Skeletal muscle satellite cell (primary cell): ENCODE results near the gene EHF.

Experiments used
- H3K27me3 ChIP-seq: 2 replicates; pipeline ENCODE4 v1.7.0; 2013; ENCODE audit warnings: low read length; ENCODE audit not compliant: control insufficient read depth, insufficient read depth
- H3K36me3 ChIP-seq: 2 replicates; pipeline ENCODE4 v1.7.0; 2013; ENCODE audit warnings: mild to moderate bottlenecking, control low read depth, low read length; ENCODE audit not compliant: insufficient read depth
- H3K4me1 ChIP-seq: 2 replicates; pipeline ENCODE4 v1.7.0; 2013; ENCODE audit warnings: low read length; ENCODE audit not compliant: control insufficient read depth, insufficient read depth
- H3K4me2 ChIP-seq: 2 replicates; pipeline ENCODE4 v1.7.0; 2013; ENCODE audit warnings: mild to moderate bottlenecking, low read length
- H3K4me3 ChIP-seq: 2 replicates; pipeline ENCODE4 v1.7.0; 2013; ENCODE audit warnings: low read length
- H3K9ac ChIP-seq: 2 replicates; pipeline ENCODE4 v1.7.0; 2013; ENCODE audit warnings: mild to moderate bottlenecking, low read depth, low read length, moderate library complexity
- H3K9me3 ChIP-seq: replicated peaks from 2 replicates; pipeline ENCODE4 v1.7.0; 2013; ENCODE audit warnings: mild to moderate bottlenecking, control low read depth, low read length

The EHF gene

DNA sequence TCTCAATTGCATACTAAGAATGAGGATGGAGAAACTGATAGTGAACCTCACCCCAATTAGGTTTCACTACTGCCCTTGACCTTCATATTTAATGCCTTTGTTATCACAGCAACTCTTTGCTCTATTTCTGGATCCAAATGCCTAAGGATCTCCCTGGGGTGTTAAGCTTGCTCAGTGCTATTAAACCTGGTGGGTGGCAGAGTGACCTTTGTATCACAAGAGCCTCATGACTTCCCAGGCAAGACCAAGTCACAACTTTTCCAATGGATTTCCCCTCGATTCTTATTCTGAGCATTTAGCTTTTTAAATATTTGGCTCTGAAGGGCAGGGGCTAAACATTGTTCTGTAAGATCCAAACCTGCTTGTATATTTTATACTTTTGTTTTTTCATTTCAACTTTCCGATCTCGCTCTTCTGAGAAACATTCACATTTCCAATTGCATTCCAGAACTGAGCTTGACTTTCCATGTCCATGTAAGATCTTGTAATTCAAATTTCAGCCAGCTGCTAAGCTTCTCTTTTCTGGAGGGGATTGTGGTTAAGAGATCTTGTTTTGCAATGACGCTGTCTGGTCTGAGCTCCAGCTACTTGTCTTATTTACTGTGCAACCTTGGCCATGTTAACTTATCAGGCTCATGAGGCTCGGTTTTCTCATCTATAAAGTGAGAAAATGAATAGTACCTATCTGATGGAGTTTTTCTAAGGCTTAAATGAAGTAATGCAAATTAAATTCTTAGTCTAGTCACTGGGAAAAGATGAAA, 6.4 kb upstream of the EHF start:
- H3K4me2 ChIP-seq, result no peak overlapping the region
- no peaks in the 10 kb centered on the region for H3K9me3 ChIP-seq
- H3K4me3 ChIP-seq, result no peak overlapping the region
- no peaks in the 10 kb centered on the region for H3K4me1 ChIP-seq
- H3K9ac ChIP-seq, result no peak overlapping the region
- peaks cover 8% of the 10 kb centered on the region for H3K27me3 ChIP-seq
- no peaks in the 10 kb centered on the region for H3K36me3 ChIP-seq

GRCh38 chr11:34616086-34616485, 4.8 kb upstream of the EHF start:
- H3K9ac ChIP-seq, result no peak overlapping the region
- no peaks in the 10 kb centered on the region for H3K4me1 ChIP-seq
- H3K9me3 ChIP-seq, result no peaks in the 10 kb centered on the region
- no peak overlapping the region for H3K4me2 ChIP-seq
- H3K4me3 ChIP-seq, result no peak overlapping the region
- H3K27me3 ChIP-seq, result peaks cover 8% of the 10 kb centered on the region
- no peaks in the 10 kb centered on the region for H3K36me3 ChIP-seq

GRCh38 chr11:34616830-34617504, 3.9 kb upstream of the EHF start:
- Histone ChIP-seq H3K4me1 (peaks cover 3% of the 10 kb centered on the region), H3K9me3 (no peaks in the 10 kb centered on the region)

GRCh38 chr11:34618406-34618805, 2.5 kb upstream of the EHF start:
- Histone ChIP-seq H3K4me2 (no peak overlapping the region), H3K9me3 (no peaks in the 10 kb centered on the region), H3K27me3 (no peaks in the 10 kb centered on the region), H3K4me1 (peaks cover 6% of the 10 kb centered on the region), H3K4me3 (no peak overlapping the region), H3K36me3 (no peaks in the 10 kb centered on the region), H3K9ac (no peak overlapping the region)

More at GRCh38 chr11:34616830-34617504, 3.9 kb upstream of the EHF start:
- H3K9ac ChIP-seq, result no peak overlapping the region
- peaks cover 8% of the 10 kb centered on the region for H3K27me3 ChIP-seq
- no peak overlapping the region for H3K4me2 ChIP-seq
- no peaks in the 10 kb centered on the region for H3K36me3 ChIP-seq
- no peak overlapping the region for H3K4me3 ChIP-seq

DNA sequence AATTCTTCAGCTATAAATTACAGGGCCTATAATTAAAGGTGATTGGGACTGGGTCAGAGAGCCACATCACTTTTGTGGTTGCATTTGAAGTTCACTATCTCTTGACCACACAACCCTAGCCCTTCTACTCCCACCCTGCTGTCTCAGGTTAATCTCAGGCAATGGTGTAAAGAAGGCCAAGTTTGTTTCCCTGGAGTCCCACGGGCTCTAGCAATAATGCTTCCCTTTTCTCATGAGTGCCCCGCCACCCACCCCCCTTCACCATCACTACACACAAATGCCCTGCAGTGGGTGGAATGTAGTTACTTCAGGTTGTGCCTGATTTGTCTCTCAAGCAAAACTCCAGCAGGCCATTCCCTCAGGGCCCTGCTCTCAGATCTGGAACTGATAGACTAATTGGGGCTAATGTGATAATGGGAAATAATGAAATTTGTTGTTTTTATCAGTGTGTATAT, 1.8 kb upstream of the EHF start:
- Histone ChIP-seq H3K36me3 (no peaks in the 10 kb centered on the region), H3K27me3 (no peaks in the 10 kb centered on the region), H3K9ac (no peak overlapping the region), H3K4me1 (peaks cover 6% of the 10 kb centered on the region), H3K9me3 (no peaks in the 10 kb centered on the region), H3K4me2 (no peak overlapping the region), H3K4me3 (no peak overlapping the region)

DNA sequence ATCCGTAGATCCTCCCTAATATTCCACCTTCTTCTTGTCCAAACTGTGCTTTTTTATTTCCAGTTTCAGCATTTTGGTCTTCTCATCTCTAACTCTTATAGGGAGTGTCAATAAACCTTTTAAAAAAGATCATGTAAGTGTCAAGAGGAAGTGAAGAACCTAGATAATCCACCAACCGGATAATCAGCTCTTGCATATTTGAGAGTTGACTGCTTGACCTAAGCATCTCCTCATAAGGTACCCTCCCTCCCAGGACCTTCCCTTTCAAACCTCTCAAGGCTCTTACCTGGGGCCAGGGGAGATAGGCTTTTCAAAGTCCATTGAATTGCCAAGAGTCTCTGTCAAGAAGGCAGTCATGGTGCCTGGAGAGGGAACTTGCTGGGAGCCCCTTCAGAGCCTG, 691 bp upstream of the EHF start:
- Histone ChIP-seq H3K27me3 (no peaks in the 10 kb centered on the region), H3K9me3 (no peaks in the 10 kb centered on the region), H3K4me2 (no peak overlapping the region), H3K4me3 (no peak overlapping the region), H3K4me1 (peaks cover 6% of the 10 kb centered on the region), H3K36me3 (no peaks in the 10 kb centered on the region), H3K9ac (no peak overlapping the region)

DNA sequence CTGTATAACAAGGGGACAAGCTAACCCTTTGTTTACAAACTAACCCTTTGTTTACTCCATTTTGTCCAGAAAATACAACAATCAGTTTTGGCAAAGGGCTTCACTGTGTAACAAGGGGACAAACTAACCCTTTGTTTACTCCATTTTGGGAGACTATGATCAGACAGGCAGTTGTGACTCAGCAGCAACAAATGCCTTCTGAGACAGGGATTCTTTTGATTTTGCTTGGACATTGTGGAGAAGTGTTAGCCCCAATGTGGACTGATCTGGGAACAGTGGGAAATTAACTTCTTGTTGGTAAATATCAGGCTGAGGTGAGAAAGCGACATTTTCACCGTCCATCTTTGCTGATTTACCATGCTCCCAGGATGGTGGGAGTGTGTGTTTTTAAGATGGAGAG, 983 bp downstream of the EHF start:
- Histone ChIP-seq H3K27me3 (peaks cover 4% of the 10 kb centered on the region), H3K4me2 (no peak overlapping the region), H3K9me3 (no peaks in the 10 kb centered on the region), H3K9ac (no peak overlapping the region), H3K36me3 (no peaks in the 10 kb centered on the region), H3K4me3 (no peak overlapping the region), H3K4me1 (peaks cover 6% of the 10 kb centered on the region)

GRCh38 chr11:34623463-34623862, 2.6 kb downstream of the EHF start:
- no peak overlapping the region for H3K9ac ChIP-seq
- peaks cover 4% of the 10 kb centered on the region for H3K27me3 ChIP-seq
- H3K36me3 ChIP-seq, result no peaks in the 10 kb centered on the region
- H3K4me1 ChIP-seq, result peaks cover 6% of the 10 kb centered on the region
- no peak overlapping the region for H3K4me2 ChIP-seq
- no peaks in the 10 kb centered on the region for H3K9me3 ChIP-seq
- no peak overlapping the region for H3K4me3 ChIP-seq

DNA sequence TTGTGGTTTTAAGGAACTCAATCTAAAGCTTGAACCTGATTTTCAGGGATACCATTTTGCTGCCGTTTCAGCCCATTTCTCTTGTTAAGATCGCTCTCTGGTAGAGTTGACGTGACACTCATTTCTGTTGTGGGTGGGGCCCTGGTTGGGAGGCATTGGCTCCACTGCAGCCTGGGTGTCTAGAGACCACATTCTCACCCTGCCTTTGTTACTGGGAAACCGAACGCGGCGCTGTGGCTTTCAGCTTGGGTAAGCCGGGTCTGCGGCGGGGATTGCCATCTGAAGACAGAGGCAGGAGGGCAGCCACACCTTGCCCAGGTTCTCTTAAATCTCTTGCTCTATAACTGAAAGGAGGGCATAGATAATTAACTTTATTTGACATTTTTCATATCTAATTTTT, 3.2 kb downstream of the EHF start:
- peaks cover 6% of the 10 kb centered on the region for H3K4me1 ChIP-seq
- no peak overlapping the region for H3K9ac ChIP-seq

DNA sequence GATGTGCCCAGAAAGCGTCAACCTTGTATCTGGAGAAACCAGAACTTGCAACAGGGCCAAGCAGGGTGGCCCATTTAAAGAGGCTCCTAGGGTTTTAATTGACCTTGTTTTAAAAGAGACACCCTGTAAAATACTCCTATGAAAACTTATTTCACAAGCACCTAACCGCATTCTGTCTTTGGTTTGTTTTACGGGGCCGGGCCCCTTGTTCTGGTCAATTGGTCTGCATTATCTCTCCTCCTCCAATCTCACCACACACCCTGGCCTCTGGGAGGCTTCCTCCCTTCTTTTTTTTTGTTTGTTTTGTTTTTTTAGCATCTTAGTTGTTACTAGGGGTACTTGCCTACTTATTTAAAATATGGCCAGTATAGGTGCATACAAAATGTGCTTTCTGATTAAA, 4.7 kb downstream of the EHF start:
- H3K36me3 ChIP-seq, result no peaks in the 10 kb centered on the region
- no peak overlapping the region for H3K4me2 ChIP-seq
- peaks cover 6% of the 10 kb centered on the region for H3K4me1 ChIP-seq
- H3K4me3 ChIP-seq, result no peak overlapping the region
- H3K9me3 ChIP-seq, result no peaks in the 10 kb centered on the region
- H3K27me3 ChIP-seq, result peaks cover 4% of the 10 kb centered on the region
- H3K9ac ChIP-seq, result no peak overlapping the region

More for the DNA sequence above, 3.2 kb downstream of the EHF start:
- Histone ChIP-seq H3K27me3 (peaks cover 4% of the 10 kb centered on the region), H3K4me2 (no peak overlapping the region), H3K36me3 (no peaks in the 10 kb centered on the region), H3K9me3 (no peaks in the 10 kb centered on the region), H3K4me3 (no peak overlapping the region)

DNA sequence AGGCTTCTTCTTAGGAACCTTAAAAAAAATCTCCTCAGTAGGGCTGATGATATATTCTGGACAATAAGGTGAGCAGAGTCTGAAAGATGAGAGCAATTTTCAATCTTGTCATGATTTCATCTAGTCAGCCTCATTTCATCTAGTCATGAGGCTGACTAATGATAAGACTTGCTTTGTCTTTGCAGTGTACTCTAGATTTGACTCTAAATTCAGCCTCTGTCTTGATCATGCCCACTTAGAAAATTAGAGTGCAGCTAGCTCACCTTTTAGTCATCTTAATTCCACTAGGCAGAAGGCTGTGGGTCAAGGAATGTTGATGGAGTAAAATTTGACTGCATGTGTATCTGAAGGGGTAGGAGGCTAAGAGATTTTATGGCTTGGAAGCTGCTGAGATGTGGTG, 5.5 kb downstream of the EHF start:
- Histone ChIP-seq H3K4me2 (no peak overlapping the region), H3K27me3 (peaks cover 4% of the 10 kb centered on the region), H3K9me3 (no peaks in the 10 kb centered on the region), H3K9ac (no peak overlapping the region), H3K4me3 (no peak overlapping the region), H3K36me3 (no peaks in the 10 kb centered on the region), H3K4me1 (peaks cover 6% of the 10 kb centered on the region)

DNA sequence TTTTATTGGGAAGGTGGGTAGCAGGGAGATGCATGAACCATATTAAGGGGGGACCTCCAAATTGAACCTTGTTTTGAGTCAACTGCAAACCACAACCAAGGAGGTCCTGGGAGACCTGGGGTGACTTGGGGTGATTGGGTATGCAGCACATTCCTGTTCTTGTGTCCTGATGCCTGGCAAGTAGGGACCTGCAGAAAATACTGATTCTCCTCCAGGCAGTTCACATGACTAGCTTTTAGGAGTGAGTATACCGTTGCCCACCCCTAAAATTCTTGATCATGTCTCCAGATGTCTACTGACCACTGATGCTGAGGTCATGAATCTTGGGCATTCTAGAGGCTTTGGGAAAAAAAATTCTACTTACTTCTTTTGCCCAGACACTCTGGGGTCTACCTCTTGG, 6.3 kb downstream of the EHF start:
- Histone ChIP-seq H3K4me1 (peaks cover 7% of the 10 kb centered on the region), H3K4me3 (no peak overlapping the region), H3K36me3 (no peaks in the 10 kb centered on the region), H3K27me3 (peaks cover 4% of the 10 kb centered on the region), H3K9me3 (no peaks in the 10 kb centered on the region), H3K4me2 (no peak overlapping the region), H3K9ac (no peak overlapping the region)
